Nephron (organoid): ENCODE measurements around the gene THRB.

ENCODE experiments used
- H3K27ac Mint-ChIP-seq, 3 experiments: 2 replicates each; pipeline ENCODE4 v1.8.0; 2020; ENCODE audit warnings: mixed read lengths in 3 of 3, mild to moderate bottlenecking in 2 of 3, moderate library complexity in 1 of 3
- H3K27me3 Mint-ChIP-seq: 2 replicates; pipeline ENCODE4 v1.8.0; 2021; ENCODE audit warnings: low read depth, mild to moderate bottlenecking, moderate library complexity, mixed read lengths
- H3K36me3 Mint-ChIP-seq: 2 replicates; pipeline ENCODE4 v1.8.0; 2020; ENCODE audit warnings: low read depth, mixed read lengths
- H3K4me1 Mint-ChIP-seq: 2 replicates; pipeline ENCODE4 v1.8.0; 2020; ENCODE audit warnings: mixed read lengths
- H3K4me3 Mint-ChIP-seq, 3 experiments: 2 replicates each; pipeline ENCODE4 v1.8.0; 2020; ENCODE audit warnings: mild to moderate bottlenecking in 3 of 3, mixed read lengths in 3 of 3, moderate library complexity in 2 of 3
- H3K9me3 Mint-ChIP-seq: 2 replicates; pipeline ENCODE4 v1.8.0; 2020; ENCODE audit warnings: mixed read lengths
- TF ChIP-seq, protein P1 (sequence below), 3 experiments: fragments of 200-600 bp; sonication (generic); IDR thresholded peaks; one replicate each; pipeline ENCODE4 v1.5.0; 2021; ENCODE audit warnings: antibody characterized with exemption in 3 of 3; ENCODE audit not compliant: unreplicated experiment in 3 of 3

The THRB gene

DNA sequence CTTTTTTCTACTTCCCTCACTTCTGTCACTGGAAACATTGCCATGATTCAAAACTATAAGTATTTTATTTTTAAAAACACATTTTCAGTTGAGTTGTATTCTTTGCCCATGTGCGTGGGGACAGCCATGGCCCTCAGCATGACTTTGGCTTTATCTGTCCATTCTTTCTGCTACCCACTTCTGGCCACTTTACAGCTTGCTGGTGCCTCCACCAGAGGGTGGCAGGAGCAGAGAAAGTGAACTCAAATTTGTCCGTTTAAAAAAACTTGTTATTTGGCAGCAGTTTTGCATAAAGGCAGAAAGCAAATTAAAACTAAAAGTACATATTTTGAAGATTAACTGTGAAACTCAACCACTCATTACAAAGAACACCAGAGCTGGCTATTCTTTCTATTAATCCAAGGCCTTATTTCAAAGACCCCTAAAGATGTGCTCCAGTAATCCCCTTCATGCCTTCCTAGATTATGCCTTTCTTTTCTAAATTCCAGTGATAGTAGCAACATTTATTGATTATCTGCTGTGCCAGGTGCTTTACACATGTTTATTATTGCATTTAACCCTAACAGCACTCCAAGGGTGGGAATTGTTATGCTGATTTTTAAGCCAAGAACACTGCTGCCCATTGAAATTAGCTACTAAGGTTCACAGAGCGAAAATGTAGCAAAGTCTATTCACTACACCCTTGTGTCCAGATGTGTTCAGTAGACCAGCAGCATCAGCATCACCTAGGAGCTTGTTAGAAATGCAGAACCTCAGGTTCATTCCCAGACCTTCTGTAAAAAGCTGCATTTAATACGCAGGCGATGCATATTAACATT, 134.8 kb downstream of the THRB start:
- peaks cover 8% of the 10 kb centered on the region for H3K4me1 Mint-ChIP-seq
- peaks cover under 1% of the 10 kb centered on the region for H3K36me3 Mint-ChIP-seq
- TF ChIP-seq, protein P1, sequence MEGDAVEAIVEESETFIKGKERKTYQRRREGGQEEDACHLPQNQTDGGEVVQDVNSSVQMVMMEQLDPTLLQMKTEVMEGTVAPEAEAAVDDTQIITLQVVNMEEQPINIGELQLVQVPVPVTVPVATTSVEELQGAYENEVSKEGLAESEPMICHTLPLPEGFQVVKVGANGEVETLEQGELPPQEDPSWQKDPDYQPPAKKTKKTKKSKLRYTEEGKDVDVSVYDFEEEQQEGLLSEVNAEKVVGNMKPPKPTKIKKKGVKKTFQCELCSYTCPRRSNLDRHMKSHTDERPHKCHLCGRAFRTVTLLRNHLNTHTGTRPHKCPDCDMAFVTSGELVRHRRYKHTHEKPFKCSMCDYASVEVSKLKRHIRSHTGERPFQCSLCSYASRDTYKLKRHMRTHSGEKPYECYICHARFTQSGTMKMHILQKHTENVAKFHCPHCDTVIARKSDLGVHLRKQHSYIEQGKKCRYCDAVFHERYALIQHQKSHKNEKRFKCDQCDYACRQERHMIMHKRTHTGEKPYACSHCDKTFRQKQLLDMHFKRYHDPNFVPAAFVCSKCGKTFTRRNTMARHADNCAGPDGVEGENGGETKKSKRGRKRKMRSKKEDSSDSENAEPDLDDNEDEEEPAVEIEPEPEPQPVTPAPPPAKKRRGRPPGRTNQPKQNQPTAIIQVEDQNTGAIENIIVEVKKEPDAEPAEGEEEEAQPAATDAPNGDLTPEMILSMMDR (IDR thresholded peaks at IDR 0.05; ENCODE audit: unreplicated experiment in 3 of 3) = peak in 1 of 3 experiments; percentile 31
- H3K27me3 Mint-ChIP-seq = no peaks in the 10 kb centered on the region
- no peaks in the 10 kb centered on the region for H3K9me3 Mint-ChIP-seq
- H3K4me3 Mint-ChIP-seq = no peak overlapping the region
- H3K27ac Mint-ChIP-seq = no peak overlapping the region

DNA sequence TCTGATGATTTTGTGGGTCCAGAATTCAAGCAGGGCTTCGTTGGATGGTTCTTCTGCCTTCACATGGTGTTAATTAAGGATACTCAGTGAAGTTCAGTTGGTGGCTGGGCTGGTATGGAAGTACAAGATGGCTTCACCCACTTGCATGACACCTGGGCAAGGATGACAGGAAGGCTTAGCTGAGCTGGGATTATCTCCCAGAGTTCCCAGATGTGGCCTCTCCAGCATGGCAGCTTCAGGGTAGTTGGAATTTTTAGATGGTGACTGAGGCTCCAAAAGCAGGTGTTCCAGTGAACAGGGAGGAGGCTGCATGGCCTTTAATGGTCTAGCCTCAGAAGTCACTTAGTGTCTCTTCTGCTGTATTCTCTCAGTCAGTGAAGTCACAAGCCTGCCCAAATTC, 135.5 kb downstream of the THRB start:
- Mint-ChIP-seq H3K4me1 (peaks cover 8% of the 10 kb centered on the region), H3K27ac (no peak overlapping the region), H3K9me3 (peaks cover 2% of the 10 kb centered on the region), H3K36me3 (peaks cover 7% of the 10 kb centered on the region), H3K4me3 (no peak overlapping the region), H3K27me3 (no peaks in the 10 kb centered on the region)
- TF ChIP-seq, protein P1 (IDR thresholded peaks at IDR 0.05; ENCODE audit: unreplicated experiment in 3 of 3) = no peak

- Mint-ChIP-seq H3K4me1 (peaks cover 8% of the 10 kb centered on the region), H3K27me3 (no peaks in the 10 kb centered on the region), H3K9me3 (peaks cover 4% of the 10 kb centered on the region), H3K36me3 (peaks cover 7% of the 10 kb centered on the region), H3K4me3 (no peak overlapping the region), H3K27ac (peak overlapping the region in 2 of 3 experiments; percentile 21 to 22)
- TF ChIP-seq, protein P1 (IDR thresholded peaks at IDR 0.05; ENCODE audit: unreplicated experiment in 3 of 3) = no peak
Observed at GRCh38 chr3:24357635-24358034, 137.0 kb downstream of the THRB start.

DNA sequence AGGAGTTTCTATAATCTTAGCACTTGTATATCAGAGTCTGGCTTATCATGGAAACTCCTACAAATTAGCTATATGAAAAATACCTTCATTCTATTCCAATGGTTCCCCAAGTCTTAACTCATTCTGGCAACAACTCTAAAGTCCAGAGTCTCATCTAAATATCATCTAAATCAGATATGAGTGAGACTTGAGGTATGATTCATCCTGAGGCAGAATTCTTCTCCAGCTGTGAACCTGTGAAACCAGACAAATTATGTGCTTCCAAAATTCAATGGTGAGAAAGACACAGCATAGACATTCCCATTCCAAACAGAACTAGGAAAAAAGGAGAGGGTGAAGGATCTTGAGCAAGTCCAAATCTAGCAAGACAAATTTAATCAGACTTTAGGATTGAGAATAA, 138.8 kb downstream of the THRB start:
- peaks cover 7% of the 10 kb centered on the region for H3K36me3 Mint-ChIP-seq
- no peaks in the 10 kb centered on the region for H3K27me3 Mint-ChIP-seq

DNA sequence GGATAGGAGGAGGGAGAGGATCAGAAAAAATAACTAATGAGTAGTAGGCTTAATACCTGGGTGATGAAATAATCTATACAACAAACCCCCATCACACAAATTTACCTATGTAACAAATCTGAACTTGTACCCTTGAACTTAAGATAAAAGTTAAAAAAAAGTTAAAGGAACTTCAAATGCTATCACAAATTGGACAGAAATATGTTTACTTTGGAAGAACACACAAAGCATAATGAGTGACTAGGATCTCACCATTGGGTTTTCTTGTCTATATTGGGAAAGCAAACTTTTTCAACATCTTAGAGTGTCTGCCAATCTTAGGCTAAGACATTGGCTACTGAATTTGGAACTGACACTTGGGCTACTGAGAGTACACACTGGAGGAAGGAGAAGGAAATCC, 140.4 kb downstream of the THRB start:
- Mint-ChIP-seq H3K9me3 (peaks cover 4% of the 10 kb centered on the region), H3K4me3 (no peak overlapping the region), H3K27ac (no peak overlapping the region), H3K36me3 (peaks cover 7% of the 10 kb centered on the region), H3K27me3 (no peaks in the 10 kb centered on the region), H3K4me1 (peaks cover 20% of the 10 kb centered on the region)
- TF ChIP-seq, protein P1 (IDR thresholded peaks at IDR 0.05; ENCODE audit: unreplicated experiment in 3 of 3) = no peak

More for the DNA sequence above, 138.8 kb downstream of the THRB start:
- Mint-ChIP-seq H3K4me1 (peaks cover 20% of the 10 kb centered on the region), H3K27ac (no peak overlapping the region), H3K4me3 (no peak overlapping the region), H3K9me3 (peaks cover 4% of the 10 kb centered on the region)
- TF ChIP-seq, protein P1 (IDR thresholded peaks at IDR 0.05; ENCODE audit: unreplicated experiment in 3 of 3) = no peak
